Measurements from ENCODE around the gene PHKG2.

Gene PHKG2

GRCh38 chr16:30722916-30723315, 25.3 kb upstream of the PHKG2 start:
- Histone ChIP-seq H3K9ac (ENCODE audit: low read length) (no peak overlapping the region), H2AFZ (ENCODE audit: low read length) (no peak overlapping the region), H3K4me3 (ENCODE audit: low read length) (no peak overlapping the region), H3K9me2 (replicated peaks; ENCODE audit: insufficient read depth, low read length) (no peaks in the 10 kb centered on the region), H3F3A (ENCODE audit: insufficient read depth, low read length) (0 out of 2 replicates have a peak, but pooled peaks cover 3% of the 10 kb centered on the region), H3K79me2 (ENCODE audit: low read length) (peaks cover 68% of the 10 kb centered on the region), H3K9me3 (replicated peaks; ENCODE audit: insufficient read depth, low read length) (no peaks in the 10 kb centered on the region), H3K4me1 (ENCODE audit: low read length) (no peaks in the 10 kb centered on the region), H3K27me3 (replicated peaks; ENCODE audit: insufficient read depth, low read length) (no peaks in the 10 kb centered on the region), H3K4me2 (ENCODE audit: low read depth, low read length) (no peak overlapping the region), H3K27ac (ENCODE audit: low read length) (no peak overlapping the region), H4K20me1 (ENCODE audit: insufficient read depth, low read length) (no peaks in the 10 kb centered on the region), H3K36me3 (replicated peaks; ENCODE audit: insufficient read depth, low read length) (peaks cover 19% of the 10 kb centered on the region)
- TF ChIP-seq EZH2 (optimal IDR thresholded peaks at IDR 0.05; ENCODE audit: low read depth, low read length): no peak
- TF ChIP-seq EZH2phosphoT487 (IDR thresholded peaks at IDR 0.05; ENCODE audit: low read length): no peak
- TF ChIP-seq CTCF (IDR thresholded peaks at IDR 0.05; ENCODE audit: low read length): no peak
- DNase-seq: no peak

- H3K9me3 ChIP-seq (replicated peaks; ENCODE audit: insufficient read depth, low read length): no peaks in the 10 kb centered on the region
- H3K36me3 ChIP-seq (replicated peaks; ENCODE audit: insufficient read depth, low read length): peaks cover 19% of the 10 kb centered on the region
- H3K4me3 ChIP-seq (ENCODE audit: low read length): no peak overlapping the region
- no peak overlapping the region for H3K27ac ChIP-seq (ENCODE audit: low read length)
- no peaks in the 10 kb centered on the region for H3K4me1 ChIP-seq (ENCODE audit: low read length)
- DNase-seq: no peak
- H2AFZ ChIP-seq (ENCODE audit: low read length): no peak overlapping the region
- no peak overlapping the region for H3K9ac ChIP-seq (ENCODE audit: low read length)
- no peaks in the 10 kb centered on the region for H3K9me2 ChIP-seq (replicated peaks; ENCODE audit: insufficient read depth, low read length)
- peaks cover 70% of the 10 kb centered on the region for H3K79me2 ChIP-seq (ENCODE audit: low read length)
- no peak overlapping the region for H3K4me2 ChIP-seq (ENCODE audit: low read depth, low read length)
- H3K27me3 ChIP-seq (replicated peaks; ENCODE audit: insufficient read depth, low read length): no peaks in the 10 kb centered on the region
- H3F3A ChIP-seq (ENCODE audit: insufficient read depth, low read length): 0 out of 2 replicates have a peak, but pooled peaks cover 3% of the 10 kb centered on the region
- H4K20me1 ChIP-seq (ENCODE audit: insufficient read depth, low read length): no peaks in the 10 kb centered on the region
- TF ChIP-seq EZH2 (optimal IDR thresholded peaks at IDR 0.05; ENCODE audit: low read depth, low read length) (no peak), EZH2phosphoT487 (IDR thresholded peaks at IDR 0.05; ENCODE audit: low read length) (no peak), CTCF (IDR thresholded peaks at IDR 0.05; ENCODE audit: low read length) (no peak)
Observed at GRCh38 chr16:30723725-30724355, 24.4 kb upstream of the PHKG2 start.

- Histone ChIP-seq H3K79me2 (ENCODE audit: low read length) (peaks cover 69% of the 10 kb centered on the region), H3K36me3 (replicated peaks; ENCODE audit: insufficient read depth, low read length) (peaks cover 23% of the 10 kb centered on the region)
Observed at GRCh38 chr16:30724641-30725417, 23.4 kb upstream of the PHKG2 start.

More at GRCh38 chr16:30724641-30725417, 23.4 kb upstream of the PHKG2 start:
- Histone ChIP-seq H3K9me3 (replicated peaks; ENCODE audit: insufficient read depth, low read length) (no peaks in the 10 kb centered on the region), H3K9me2 (replicated peaks; ENCODE audit: insufficient read depth, low read length) (no peaks in the 10 kb centered on the region), H3K27ac (ENCODE audit: low read length) (no peak overlapping the region), H3K4me2 (ENCODE audit: low read depth, low read length) (no peak overlapping the region), H2AFZ (ENCODE audit: low read length) (no peak overlapping the region), H3F3A (ENCODE audit: insufficient read depth, low read length) (0 out of 2 replicates have a peak, but pooled peaks cover 3% of the 10 kb centered on the region), H3K4me3 (ENCODE audit: low read length) (no peak overlapping the region), H3K9ac (ENCODE audit: low read length) (no peak overlapping the region), H4K20me1 (ENCODE audit: insufficient read depth, low read length) (no peaks in the 10 kb centered on the region), H3K4me1 (ENCODE audit: low read length) (no peaks in the 10 kb centered on the region), H3K27me3 (replicated peaks; ENCODE audit: insufficient read depth, low read length) (no peaks in the 10 kb centered on the region)
- DNase-seq: no peak
- TF ChIP-seq EZH2 (optimal IDR thresholded peaks at IDR 0.05; ENCODE audit: low read depth, low read length) (no peak), EZH2phosphoT487 (IDR thresholded peaks at IDR 0.05; ENCODE audit: low read length) (no peak), CTCF (IDR thresholded peaks at IDR 0.05; ENCODE audit: low read length) (no peak)
